ENCODE data around the gene PJVK. TPM values are rescaled to one million over a fixed set of nuclear protein-coding genes. Genes with fewer than 3 reads are reported as not detected.

The PJVK gene
- total RNA-seq (1.4 and 1.8 TPM in 2 replicates), polyA plus RNA-seq (1.3 TPM in 2 replicates), polyA minus RNA-seq (2.5 and 2.6 TPM in 2 replicates), Bru-seq, nascent RNA (percentile 41 among the genes with signal in this experiment), BruChase-seq, experiment 1, labeled RNA remaining after a 6-hour chase (percentile 40 among the genes with signal in this experiment), BruChase-seq, experiment 2, labeled RNA remaining after a 2-hour chase (percentile 39 among the genes with signal in this experiment)
- polyA plus RNA-seq (2011; cell fraction: cytosol; rRNA removed): 0.36 and 0.61 TPM in 2 replicates
- polyA plus RNA-seq (2011; cell fraction: nucleus; rRNA removed): 9.7 and 13.0 TPM in 2 replicates
- polyA plus RNA-seq (2012): 1.1 and 1.3 TPM in 2 replicates
- polyA minus RNA-seq (2011; cell fraction: cytosol; rRNA and poly(A)+ RNA removed): not detected
- 3.0 and 3.9 TPM in 2 replicates for polyA minus RNA-seq (2011; cell fraction: nucleus; rRNA and poly(A)+ RNA removed)
- long read RNA-seq, partial matches to known transcripts: 0 of 1 reads
- long read RNA-seq, other reads (novel, unspliced or antisense): 1 of 1 reads

- FAIRE-seq: peak; percentile 94
Observed at GRCh38 chr2:178450774-178451525, at the start of gene PJVK, which contains the start of gene PRKRA. Gene PJVK, plus strand, starts transcription at chr2:178451378. Its CDS starts 2,032 bp downstream, at chr2:178453410. Gene PRKRA, minus strand, starts transcription at chr2:178451175. Its CDS starts 145 bp downstream, at chr2:178451030.

GRCh38 chr2:178401994-178402437, 49.2 kb upstream of the PJVK start:
- H3K27ac ChIP-seq (ENCODE audit: insufficient read depth, low read depth, low read length): no peak overlapping the region
- dilution Hi-C loops (cut with MboI; ENCODE audit: extremely low pct_ligation_motif_present, low sequenced_read_pairs): no loop called here
- ChIA-PET CTCF (interaction anchor here (0.6 to 1.5 kb wide), 3 partner anchors 11 to 17 kb away, joined by 3 to 9 read pairs (median 5); no protein-coding TSS in a partner anchor), POLR2A (no interaction called here)
- DNase-seq (ENCODE audit: low read depth, low spot score): no peak
- H3K79me2 ChIP-seq (ENCODE audit: control insufficient read depth, insufficient read depth, low read length): no peaks in the 10 kb centered on the region
- no peaks in the 10 kb centered on the region for H3K9me3 ChIP-seq (replicated peaks; ENCODE audit: control insufficient read depth, insufficient read depth, low read length)
- no peak for FAIRE-seq
- peaks cover 4% of the 10 kb centered on the region for H3K4me1 ChIP-seq (ENCODE audit: control insufficient read depth, extremely low read depth, insufficient read depth, low read length)
- no peak overlapping the region for H3K4me2 ChIP-seq (ENCODE audit: insufficient read depth, low read length)
- H3K4me3 ChIP-seq (replicated peaks in 1 of 3; ENCODE audit: insufficient read depth in 1 of 3, low read depth in 1 of 3, low read length in 3 of 3): no peak overlapping the region
- no TSS peak for BruUV-seq (replicated peaks)
- H3K9ac ChIP-seq (replicated peaks; ENCODE audit: extremely low read depth, insufficient read depth, low read length): no peak overlapping the region
- TF ChIP-seq GATA2 (IDR thresholded peaks at IDR 0.05; ENCODE audit: insufficient read depth, insufficient read length, low read depth, low read length): no peak
- TF ChIP-seq, protein P1, sequence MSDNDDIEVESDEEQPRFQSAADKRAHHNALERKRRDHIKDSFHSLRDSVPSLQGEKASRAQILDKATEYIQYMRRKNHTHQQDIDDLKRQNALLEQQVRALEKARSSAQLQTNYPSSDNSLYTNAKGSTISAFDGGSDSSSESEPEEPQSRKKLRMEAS (IDR thresholded peaks at IDR 0.05; ENCODE audit: insufficient read depth, insufficient read length): no peak
- no peaks in the 10 kb centered on the region for H3K9me1 ChIP-seq (replicated peaks; ENCODE audit: control insufficient read depth, extremely low read depth, insufficient read depth, low read length)
- intact Hi-C loops (cut with micrococcal nuclease): no loop called here
- H3K27me3 ChIP-seq (ENCODE audit: control insufficient read depth in 2 of 2, insufficient read depth in 2 of 2, low read length in 2 of 2): no peaks in the 10 kb centered on the region
- H3K36me3 ChIP-seq (ENCODE audit: control insufficient read depth in 2 of 2, extremely low read depth in 1 of 2, insufficient read depth in 2 of 2, low read length in 2 of 2): no peaks in the 10 kb centered on the region
- H2AFZ ChIP-seq (ENCODE audit: low read depth, low read length): no peak overlapping the region
- no peaks in the 10 kb centered on the region for H4K20me1 ChIP-seq (replicated peaks; ENCODE audit: control insufficient read depth, extremely low read depth, insufficient read depth, low read length)

More at GRCh38 chr2:178450774-178451525, at the start of gene PJVK, which contains the start of gene PRKRA:
- peak within 1 kb of the TSS; percentile 97 for H3K9ac ChIP-seq (replicated peaks; ENCODE audit: extremely low read depth, insufficient read depth, low read length)
- POLR2A ChIA-PET: interaction anchor here (0.7 to 1.1 kb wide), 7 partner anchors 9 to 341 kb away, joined by 3 to 15 read pairs (median 4); partner anchors contain the start of gene PLEKHA3
- peak within 1 kb of the TSS; percentile 78 for H3K4me2 ChIP-seq (ENCODE audit: insufficient read depth, low read length)
- peak within 1 kb of the TSS; percentile 77 for H2AFZ ChIP-seq (ENCODE audit: low read depth, low read length)
- H3K36me3 ChIP-seq (ENCODE audit: control insufficient read depth in 2 of 2, extremely low read depth in 1 of 2, insufficient read depth in 2 of 2, low read length in 2 of 2): peaks cover 4 to 10% of the 10 kb centered on the region in 2 experiments
- no peaks in the 10 kb centered on the region for H4K20me1 ChIP-seq (replicated peaks; ENCODE audit: control insufficient read depth, extremely low read depth, insufficient read depth, low read length)
- intact Hi-C loops (cut with micrococcal nuclease) (loop anchor here (1.0 to 2.0 kb wide), 5 partner anchors 27 to 339 kb away; partner anchors contain the start of genes FKBP7 and RBM45), dilution Hi-C loops (cut with MboI; ENCODE audit: extremely low pct_ligation_motif_present, low sequenced_read_pairs) (no loop called here)
- CTCF ChIA-PET: interaction anchor here (0.7 to 1.7 kb wide), 10 partner anchors 17 to 440 kb away, joined by 3 to 22 read pairs (median 3); partner anchors contain the start of gene RBM45
- TF ChIP-seq POLR2A (IDR thresholded peaks at IDR 0.05; ENCODE audit: low read depth, low read length) (peak; percentile 96), POLR2AphosphoS5 (IDR thresholded peaks at IDR 0.05; ENCODE audit: insufficient read depth, low read depth, low read length) (peak; percentile 98), MYC (IDR thresholded peaks at IDR 0.05; ENCODE audit: low read depth, low read length) (no peak), EZH2 (IDR thresholded peaks at IDR 0.05; ENCODE audit: borderline replicate concordance, low read depth, low read length, severe bottlenecking) (no peak)
- peaks cover 23% of the 10 kb centered on the region for H3K79me2 ChIP-seq (ENCODE audit: control insufficient read depth, insufficient read depth, low read length)
- H3K27ac ChIP-seq (ENCODE audit: insufficient read depth, low read depth, low read length): peak within 1 kb of the TSS; percentile 94
- peak; percentile 99 for DNase-seq (ENCODE audit: low read depth, low spot score)
- BruUV-seq (replicated peaks): no TSS peak
- peaks cover 15% of the 10 kb centered on the region for H3K4me1 ChIP-seq (ENCODE audit: control insufficient read depth, extremely low read depth, insufficient read depth, low read length)
- H3K4me3 ChIP-seq (replicated peaks in 1 of 3; ENCODE audit: insufficient read depth in 1 of 3, low read depth in 1 of 3, low read length in 3 of 3): peak within 1 kb of the TSS; percentile 65 to 94 (median 75)
- no peaks in the 10 kb centered on the region for H3K9me3 ChIP-seq (replicated peaks; ENCODE audit: control insufficient read depth, insufficient read depth, low read length)
- no peaks in the 10 kb centered on the region for H3K27me3 ChIP-seq (ENCODE audit: control insufficient read depth in 2 of 2, insufficient read depth in 2 of 2, low read length in 2 of 2)
- no peaks in the 10 kb centered on the region for H3K9me1 ChIP-seq (replicated peaks; ENCODE audit: control insufficient read depth, extremely low read depth, insufficient read depth, low read length)
